ENCODE measurements around the gene INPP5A.

DNA sequence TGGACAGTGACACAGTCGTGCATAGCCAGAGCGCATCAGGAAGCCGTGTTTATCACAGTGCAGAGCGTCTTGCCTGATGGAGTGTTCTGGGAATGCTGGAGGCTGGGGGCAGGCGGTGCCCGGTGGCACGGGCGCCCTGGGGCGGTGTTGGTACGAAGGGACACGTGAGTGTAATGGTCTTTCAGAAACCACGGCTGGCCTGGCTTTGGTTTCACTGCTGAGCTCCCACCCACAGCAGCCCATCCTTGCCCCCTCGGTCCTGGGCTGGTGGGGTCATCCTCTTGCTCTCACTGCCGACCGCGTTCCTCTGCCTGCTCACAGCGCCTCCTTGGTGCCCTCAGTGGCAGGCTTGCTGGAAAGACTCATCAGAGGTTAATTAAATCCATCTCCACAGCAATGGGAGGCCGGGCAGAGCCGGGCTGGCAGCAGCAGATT lies 197.8 kb downstream of the INPP5A start:
- no peak for TF ChIP-seq CTCF (IDR thresholded peaks at IDR 0.05)
- no peak for TF ChIP-seq POLR2A (IDR thresholded peaks at IDR 0.05)
